Measurements from ENCODE around the gene FOXK1.
A peak's percentile ranks its signal among the peaks of the same experiment; 100 is the strongest.
"Not testable (repeated sequence)": the region's sequence is repeated elsewhere in the genome, so short reads cannot be mapped to it uniquely, and the experiment has no call there.

FOXK1 gene

DNA sequence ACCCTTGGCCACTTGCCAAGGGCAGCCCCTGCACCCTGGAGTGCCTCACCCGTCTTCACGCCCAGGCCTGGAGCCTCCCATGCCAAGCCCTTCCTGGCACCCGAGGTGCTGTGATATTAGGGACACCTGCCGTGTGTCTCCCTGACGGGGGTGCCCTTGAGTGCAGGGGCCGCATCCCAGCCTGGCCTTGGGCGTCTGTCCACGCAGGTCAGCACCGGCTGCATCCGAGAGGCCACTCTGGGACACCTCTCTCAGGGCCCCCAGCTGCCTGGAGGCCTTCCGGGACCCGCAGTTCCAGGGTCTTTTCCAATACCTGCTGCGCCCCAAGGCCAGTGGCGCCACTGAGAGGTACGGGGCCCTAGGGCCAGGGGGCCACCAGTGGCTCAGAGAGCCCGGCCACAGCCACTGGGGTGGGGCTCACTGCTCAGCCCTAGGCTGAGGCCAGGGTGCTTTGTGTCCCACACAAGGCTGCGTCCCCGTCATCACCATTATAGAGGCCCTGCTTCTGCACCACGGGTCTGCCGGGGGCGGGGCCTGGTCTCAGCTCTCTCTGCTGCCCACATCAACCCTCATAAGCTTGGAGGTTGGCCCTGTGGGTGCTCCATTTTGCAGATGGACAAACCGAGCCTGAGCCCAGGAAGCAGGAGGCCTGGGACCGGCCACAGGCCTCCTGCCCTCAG lies 106.0 kb downstream of the FOXK1 start:
- DNase-seq: no peak

DNA sequence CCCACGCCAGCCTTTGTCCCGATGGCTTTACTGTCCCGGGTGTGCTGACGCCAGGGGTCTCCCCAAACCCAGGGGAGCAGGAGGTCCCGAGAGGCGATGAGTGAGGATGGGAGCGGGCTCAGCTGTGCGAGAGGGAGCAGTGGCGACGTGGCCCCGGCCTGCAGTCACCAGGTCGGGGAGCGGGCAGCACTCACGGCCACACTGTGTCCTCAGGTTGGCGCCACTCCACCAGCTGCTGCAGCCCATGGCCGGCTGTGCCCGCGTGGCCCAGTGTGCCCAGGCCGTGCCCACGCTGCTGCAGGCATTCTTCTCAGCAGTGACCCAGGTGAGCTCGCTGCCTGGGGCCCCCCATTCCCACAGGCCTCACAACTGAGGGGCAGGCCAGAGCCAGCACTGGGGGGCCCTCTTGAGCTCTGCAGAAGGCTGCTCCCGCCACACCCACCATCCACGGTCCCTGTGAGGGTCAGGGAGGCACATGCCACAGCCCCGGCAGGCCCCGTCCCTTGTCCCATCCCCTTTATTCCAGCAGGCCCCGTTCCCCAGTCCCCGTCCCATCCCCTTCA lies 106.6 kb downstream of the FOXK1 start:
- no peak for DNase-seq

DNA sequence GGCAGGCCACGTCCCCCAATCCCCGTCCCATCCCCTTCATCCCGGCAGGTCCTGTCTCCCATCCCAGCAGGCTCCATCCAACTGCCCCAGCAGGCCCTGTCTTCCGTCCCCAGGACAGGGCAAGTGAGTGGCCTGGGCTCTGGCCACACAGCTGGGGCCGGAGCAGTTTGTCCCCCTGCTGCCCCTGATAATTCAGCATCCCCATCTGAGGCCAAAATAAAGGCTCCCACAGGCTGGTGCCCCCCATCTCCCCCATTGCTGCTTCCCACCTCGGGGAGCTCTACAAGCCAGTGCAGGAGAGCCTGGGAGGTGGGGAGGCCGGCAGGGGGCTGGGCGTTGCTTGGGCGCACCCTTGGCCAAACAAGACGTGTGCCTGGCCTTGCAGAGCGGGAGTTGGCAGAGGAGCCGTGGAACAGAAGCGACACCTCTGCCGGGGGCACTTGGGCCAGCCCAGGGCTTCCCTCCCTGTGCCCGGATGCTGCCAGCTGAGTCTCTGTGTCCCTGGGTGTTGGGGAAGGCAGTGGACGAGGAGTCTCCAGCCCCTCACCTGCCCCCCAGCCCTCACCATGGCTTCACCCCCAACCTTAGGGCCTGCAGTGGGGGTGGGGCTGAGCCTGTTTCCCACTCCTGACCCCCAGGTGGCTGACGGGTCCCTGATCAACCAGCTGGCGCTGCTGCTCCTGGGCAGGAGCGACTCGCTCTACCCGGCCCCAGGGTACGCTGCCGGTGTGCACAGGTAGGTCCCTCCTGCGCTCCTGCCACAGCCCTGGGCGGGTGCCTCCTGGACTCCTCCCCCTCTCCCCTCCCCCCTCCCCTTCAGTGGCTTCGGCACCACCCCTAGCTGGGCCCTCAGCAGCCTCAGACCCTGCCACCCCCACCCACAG lies 107.3 kb downstream of the FOXK1 start:
- DNase-seq: no peak

DNA sequence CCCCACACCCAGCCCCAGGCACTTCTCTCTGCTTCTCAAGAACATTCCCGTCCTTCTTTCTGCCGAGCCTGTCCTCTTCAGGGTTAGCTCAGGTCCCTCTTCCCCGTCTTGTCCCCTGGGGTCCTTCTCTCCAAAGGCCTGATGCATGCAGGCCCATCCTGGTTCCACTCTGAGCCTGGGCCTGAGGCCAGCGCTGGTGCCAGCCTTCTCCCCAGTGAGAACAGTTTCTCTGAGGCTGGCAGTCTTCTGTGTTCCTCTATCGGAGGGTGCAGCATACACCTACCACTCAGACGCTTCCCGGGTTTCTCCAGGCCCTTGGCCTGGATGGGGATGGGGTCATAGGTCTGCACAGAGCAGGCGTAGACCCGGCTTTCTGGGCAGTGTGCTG lies 108.0 kb downstream of the FOXK1 start:
- DNase-seq: no peak

DNA sequence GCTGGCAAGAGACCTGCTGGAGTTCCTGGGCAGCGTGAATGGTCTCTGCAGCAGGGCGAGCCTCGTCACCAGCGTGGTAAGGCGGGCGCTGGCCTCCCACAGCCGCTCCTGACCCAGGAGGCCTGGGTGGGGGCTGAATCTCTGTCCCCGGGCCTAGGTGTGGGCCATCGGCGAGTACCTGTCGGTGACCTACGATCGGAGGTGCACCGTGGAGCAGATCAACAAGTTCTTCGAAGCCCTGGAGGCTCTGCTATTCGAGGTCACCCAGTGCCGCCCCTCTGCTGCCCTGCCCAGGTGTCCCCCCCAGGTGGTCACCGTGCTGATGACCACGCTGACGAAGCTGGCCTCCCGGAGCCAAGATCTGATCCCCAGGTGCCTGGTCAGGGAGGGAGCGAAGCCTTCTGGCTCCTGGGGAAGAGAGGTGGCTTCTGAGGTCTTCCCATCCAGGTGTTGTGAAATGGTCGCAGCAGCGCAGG lies 108.5 kb downstream of the FOXK1 start:
- no peak for DNase-seq

DNA sequence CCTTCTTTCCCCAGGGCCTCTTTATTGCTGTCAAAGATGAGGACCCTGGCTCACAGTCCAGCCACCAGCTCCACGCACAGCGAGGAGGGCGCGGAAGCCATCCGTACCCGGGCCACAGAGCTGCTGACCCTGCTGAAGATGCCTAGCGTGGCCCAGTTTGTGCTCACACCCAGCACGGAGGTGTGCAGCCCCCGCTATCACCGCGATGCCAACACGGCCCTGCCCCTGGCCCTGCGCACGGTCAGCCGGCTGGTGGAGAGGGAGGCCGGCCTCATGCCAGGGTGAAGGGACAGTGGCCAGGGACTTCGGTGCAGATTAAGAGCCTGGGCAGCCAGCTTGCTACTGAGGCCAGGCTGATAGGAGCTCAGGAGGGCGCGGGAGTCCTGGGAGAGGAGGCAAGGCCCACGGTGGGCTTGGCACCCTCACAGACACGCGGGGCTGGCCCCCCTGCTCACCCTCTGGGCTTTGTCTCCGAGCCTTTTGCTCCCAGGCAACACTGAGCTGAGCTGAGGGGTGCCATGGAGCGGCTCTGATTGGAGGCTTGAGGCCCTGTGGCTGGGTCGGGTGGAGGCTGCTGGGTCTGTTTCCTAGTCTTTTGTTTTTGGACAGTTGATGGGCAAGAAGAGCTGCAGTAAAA lies 109.1 kb downstream of the FOXK1 start:
- no peak for DNase-seq

DNA sequence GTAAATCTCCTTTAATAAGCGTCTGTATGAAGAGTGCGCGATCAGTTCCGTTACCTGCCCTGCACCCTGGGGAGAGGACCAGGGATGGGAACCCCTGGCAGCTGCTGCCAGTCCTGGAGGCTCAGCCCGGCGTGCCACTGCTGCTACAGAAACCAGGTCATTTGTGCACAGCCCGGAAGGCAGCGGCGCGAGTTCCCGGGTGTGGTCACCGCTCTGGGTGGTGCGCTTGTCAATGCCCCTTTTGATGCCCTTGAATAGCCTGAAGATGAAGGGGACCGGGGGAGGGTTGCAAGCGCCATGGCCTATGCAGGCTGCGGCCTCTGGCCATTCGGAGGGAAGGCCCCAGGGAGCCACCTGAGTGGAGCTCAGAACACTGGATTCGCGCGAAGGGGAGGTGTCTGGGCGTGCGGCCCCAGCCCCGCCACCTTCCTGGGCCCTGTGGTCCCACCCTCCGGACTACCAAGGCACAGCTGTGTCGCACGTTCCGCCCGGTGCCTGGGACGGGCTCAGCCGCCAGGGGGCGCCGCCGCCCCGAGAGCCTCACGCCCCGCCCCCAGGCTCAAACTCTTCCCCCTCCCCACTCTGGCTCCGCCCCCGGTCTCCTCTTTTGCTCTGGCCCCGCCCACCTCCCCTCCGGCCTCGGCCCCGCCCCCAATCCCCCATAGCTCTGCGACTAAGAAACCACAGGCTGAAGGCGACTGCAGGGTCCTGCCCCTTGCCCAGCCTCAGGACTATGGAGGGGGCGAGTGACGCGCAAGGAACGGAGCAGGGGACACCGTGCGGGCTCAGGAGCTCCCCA lies 109.8 kb downstream of the FOXK1 start:
- peak; percentile 81 for DNase-seq

DNA sequence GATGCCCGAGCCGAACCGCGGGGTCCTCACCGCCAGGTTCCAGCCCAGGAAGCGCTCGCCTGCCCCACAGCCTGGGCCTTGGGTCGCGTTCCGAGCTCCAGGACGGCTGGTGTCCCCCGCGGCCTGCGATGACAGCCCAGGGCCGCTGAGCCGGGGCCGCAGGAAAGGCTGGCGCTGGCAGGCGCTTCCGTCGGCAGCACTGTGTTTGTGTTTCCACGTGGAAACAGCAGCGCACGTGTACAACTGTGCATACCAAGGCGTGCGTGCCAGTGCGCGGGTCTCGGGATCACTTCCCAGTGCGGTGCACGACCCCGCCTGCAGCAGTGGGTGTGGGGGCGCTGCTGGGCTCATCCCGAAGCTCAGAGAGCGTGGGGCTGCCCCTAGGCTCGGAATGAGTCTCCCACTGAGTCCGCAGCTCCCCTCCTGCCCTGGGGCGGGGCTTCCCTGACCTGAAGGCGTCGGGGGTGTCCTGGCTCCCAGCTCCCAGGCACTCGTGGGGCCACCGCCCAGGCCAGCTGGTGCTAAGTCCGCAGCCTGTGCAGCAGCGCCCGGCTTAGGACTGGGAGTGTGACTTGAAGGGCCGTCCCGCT lies 110.5 kb downstream of the FOXK1 start:
- DNase-seq: no peak

DNA sequence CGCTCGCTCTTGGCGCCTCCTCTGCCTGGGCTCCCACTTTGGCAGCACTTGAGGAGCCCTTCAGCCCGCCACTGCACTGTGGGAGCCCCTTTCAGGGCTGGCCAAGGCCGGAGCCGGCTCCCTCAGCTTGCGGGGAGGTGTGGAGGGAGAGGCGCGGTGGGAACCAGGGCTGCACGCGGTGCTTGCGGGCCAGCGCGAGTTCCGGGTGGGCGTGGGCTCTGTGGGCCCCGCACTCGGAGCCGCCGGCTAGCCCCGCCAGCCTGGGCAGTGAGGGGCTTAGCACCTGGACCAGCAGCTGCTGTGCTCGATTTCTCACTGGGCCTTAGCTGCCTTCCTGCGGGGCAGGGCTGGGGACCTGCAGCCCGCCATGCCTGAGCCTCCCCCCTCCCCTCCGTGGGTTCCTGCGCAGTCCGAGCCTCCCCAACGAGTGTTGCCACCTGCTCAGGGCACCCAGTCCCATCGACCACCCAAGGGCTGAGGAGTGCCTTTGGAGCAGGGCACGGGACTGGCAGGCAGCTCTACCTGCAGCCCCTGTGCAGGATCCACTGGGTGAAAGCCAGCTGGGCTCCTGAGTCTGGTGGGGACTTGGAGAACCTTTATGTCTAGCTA lies 111.4 kb downstream of the FOXK1 start:
- not testable (repeated sequence) for DNase-seq

DNA sequence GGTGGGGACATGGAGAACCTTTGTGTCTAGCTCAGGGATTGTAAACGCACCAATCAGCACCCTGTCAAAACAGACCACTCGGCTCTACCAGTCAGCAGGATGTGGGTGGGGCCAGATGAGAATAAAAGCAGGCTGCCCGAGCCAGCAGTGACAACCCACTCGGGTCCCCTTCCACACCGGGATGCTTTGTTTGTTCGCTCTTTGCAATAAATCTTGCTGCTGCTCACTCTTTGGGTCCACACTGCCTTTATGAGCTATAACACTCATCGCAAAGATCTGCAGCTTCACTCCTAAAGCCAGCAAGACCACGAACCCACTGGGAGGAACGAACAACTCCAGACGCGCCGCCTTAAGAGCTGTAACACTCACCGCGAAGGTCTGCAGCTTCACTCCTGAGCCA lies 112.1 kb downstream of the FOXK1 start:
- not testable (repeated sequence) for DNase-seq

DNA sequence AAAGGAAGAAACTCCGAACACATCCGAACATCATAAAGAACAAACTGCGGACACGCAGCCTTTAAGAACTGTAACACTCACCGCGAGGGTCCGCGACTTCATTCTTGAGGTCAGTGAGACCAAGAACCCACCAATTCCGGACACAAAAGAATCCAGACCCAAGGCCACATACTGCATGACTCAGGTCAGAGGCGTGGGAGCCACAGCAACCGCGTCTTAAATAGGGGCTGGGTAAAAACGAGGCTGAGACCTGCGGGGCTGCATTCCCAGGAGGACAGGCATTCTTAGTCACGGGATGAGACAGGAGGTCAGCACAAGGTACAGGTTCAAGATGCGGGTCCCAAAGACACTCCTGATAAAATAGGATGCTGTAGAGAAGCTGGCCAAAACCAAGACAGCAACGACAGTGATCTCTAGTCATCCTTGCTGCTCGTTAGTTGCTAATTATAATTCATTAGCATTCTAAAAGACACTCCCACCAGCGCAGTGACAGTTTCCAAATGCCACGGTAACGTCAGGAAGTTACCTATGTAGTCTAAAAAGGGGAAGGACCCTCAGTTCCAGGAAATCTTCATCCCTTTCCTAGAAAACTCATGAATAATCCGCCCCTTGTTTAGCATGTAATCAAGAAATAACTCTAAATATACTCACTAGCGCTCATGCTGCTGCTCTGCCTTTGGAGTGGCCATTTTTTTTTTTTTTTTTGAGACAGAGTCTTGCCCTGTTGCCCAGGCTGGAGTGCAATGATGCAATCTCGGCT lies 112.7 kb downstream of the FOXK1 start:
- no peak for DNase-seq

DNA sequence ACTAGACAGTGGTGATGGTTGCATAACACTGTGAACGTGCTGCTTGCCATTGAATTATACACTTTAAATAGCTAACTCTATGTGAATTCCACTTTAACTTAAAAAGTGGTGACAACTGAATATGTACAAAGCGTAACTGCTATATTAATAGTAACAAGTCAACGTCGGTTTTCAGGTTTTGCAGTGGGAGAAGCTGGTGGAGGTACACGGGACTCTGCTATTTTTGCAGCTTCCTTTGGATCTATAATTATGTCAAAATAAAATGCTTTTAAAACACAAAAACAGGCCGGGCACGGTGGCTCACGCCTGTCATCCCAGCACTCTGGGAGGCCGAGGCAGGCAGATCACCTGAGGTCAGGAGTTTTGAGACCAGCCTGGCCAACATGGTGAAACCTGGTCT lies 114.4 kb downstream of the FOXK1 start:
- no peak for DNase-seq

DNA sequence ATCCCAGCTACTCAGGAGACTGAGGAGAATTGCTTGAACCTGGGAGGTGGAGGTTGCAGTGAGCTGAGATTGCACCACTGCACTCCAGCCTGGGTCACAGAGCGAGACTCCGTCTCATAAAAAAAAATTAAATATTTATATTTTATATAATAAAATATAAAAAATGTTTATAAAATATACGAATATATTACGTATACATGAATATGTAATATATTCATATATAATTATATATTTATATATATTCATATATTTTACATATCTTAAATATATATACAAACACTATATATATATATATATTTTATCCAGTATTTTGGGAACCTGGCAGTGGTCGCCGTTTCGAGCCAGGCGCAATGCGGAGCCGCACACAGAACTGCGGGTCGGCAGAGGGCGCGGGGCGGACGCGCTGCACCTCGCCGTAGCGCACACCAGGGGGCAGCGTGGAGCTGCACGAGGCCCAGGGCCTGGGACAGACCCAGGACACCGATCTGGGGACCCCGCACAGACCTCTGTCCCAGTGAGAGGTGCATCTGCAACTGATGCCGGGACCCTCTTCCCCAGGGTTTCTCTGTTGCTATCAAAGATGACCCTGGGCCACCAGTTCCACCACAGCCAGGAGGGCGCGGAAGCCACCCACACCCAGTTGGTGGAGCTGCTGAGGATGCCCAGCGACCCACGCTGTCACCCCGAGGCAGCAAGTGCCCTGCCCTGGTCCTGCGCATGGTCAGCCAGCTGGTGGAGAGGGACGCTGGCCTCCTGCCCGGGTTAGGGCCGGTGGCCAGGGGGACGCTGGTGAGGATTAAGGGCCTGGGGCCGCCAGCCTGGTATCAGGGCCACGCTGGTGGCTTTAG lies 116.0 kb downstream of the FOXK1 start:
- peak; percentile 39 for DNase-seq

DNA sequence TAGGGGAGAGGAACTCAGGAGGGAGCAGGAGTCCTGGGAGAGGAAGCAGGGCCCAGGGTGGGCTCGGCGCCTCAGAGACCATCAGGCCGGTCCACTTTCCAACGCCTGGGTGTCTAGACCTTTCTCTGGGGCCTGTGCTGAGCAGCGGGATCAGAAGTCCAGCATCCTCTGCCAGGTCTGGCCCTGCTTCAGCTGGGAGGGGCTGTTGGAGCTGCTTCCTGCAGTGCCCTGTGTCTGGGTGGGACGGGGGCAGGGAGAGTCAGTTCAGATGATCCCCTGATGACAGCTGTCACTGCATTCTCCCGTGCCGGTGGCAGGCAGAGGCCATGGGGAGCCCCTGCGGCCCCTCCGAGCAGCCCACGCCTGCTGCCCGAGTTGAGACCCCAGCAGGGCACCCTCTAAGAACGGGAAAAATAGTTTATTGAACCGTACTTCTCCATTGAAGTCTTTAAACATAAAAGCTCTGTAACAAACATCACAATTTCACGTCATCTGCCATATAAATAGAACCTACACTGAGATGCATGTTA lies 116.7 kb downstream of the FOXK1 start:
- no peak for DNase-seq

DNA sequence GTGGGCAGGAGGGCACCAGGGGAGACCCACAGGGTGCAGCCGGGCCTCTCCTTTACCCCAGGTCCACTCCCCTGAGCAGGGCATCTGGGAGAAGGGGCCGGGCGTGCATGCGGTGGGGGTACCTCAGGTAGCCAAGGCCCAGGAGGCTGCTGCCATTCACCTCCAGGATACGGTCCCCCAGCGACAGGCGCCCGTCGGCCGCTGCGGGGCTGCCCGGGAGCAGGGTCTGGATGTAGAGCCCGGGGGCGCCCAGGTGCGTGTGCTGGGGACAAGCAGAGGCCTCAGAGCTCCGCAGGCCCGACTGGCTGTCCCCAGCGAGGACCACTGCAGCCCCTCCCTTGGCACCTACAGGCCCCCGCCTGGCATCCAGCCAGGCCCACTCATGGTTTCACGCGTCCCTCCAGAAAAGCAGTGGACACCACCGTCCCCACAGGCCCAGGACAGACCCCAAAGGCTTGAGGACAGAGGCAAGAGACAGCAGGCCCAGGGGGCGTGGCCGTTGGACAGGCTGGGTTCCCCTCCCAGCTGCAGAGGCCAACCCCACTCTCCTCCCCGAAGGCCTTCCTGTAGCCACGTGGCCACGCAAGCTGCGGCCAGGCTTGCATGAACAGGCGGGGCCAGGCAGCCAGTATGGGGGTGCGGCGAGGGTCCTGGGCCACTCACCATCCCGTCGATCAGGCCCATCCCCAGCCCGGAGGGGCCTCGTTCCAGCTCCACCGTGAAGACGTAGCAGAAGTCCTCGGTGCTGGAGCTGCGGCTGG lies 117.6 kb downstream of the FOXK1 start:
- no peak for DNase-seq

DNA sequence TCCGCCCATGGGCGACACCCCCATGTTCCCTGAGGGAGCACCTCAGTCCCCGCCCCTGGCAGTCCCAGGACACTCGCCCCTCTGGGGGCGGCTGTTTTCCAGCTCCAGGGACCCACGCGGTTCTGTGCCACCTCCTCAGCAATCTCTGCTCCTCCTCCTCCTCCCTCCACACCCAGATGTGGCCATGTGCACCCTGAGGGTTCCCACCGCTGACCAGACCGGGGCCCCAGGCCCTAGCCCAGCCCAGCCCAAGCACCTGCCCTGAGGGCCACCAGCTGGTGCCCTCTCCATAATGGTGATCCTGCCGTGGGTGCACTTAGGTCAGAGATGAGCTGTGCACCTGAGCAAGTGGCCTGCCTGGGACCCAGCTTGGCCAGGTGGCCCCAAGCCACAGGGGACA lies 118.4 kb downstream of the FOXK1 start:
- no peak for DNase-seq

DNA sequence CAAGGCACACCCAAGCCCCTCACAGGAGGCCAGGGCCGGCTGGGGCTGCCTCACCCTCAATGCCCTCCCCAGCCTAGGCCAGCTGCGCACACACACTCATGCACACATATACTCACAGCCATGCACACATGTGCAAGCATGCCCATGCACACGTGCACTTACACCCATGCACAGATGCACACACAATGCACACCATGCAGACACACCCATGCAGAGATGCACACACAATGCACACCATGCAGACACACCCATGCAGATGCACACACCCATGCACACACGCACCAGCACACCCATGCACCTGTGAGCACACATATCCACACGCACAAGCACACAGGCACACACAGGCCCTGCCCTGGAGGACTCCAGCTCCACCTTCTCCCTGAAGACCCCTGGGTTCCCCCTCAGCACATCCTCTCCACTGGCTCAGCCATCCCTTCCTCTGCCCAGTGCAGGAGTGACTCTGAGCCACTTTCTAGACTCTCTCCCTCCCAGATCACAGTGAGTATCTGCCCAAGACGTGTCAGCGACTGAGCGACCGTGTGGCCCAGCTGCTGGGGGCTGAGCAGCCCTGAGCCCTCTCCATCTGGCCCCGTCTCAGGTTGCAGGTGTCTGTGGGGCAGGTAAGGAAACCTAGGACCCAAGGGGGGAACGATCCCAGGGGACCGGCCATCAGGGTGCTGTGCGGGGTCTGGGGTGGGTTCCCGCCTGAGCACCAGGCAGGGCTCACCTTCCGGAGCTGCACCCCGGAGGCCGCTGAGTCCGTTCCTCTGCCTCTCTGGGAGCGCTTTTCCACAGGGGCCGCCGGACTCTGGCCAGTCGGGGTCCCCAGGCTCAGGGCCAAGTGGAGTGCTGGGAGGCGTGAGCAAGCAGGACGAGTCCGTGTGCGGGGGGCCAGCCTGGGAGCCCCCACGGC lies 119.1 kb downstream of the FOXK1 start:
- DNase-seq: no peak

DNA sequence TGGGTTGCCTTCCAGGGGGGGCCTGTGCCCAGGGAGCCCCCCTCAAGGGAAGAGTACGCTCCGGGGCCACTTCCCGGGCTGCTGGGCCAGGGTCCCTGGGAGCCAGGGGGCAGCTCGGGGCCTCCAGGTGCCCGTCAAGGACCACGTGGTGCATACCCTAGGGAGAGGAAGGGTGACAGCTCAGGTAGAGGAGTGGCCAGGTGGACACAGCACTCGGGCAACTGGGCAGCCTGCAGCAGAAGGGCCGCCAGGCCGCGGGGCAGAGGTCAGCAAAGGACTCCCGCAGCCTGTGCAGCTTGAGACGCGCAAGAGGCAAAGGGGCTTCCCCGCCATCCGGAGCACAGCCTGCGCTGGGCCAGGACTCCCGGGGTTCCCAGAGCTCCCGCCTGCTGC lies 119.7 kb downstream of the FOXK1 start:
- DNase-seq: no peak
